ENCODE measurements around the gene TUBG2. TPM values are rescaled to one million over a fixed set of nuclear protein-coding genes. Genes with fewer than 3 reads are reported as not detected.

Gene TUBG2
- total RNA-seq, 1 experiment from 2014 or later = 9.3 TPM

DNA sequence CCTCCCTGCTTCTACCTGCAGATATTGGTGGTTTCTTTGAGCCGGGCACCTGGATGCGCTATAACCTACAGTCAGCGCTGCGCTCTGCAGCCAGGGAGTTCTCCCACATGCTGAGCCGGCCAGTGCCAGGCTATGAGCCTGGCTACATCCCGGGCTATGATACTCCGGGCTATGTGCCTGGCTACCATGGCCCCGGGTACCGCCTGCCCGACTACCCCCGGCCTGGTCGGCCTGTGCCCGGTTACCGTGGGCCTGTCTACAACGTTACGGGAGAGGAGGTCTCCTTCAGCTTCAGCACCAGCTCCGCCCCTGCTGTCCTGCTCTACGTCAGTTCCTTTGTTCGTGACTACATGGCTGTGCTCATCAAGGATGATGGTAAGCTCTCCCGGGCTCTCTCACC is 36.4 kb downstream of the TUBG2 start:
- DNase-seq (ENCODE audit: low read depth) = no peak

GRCh38 chr17:42697108-42697811 is 38.2 kb downstream of the TUBG2 start:
- DNase-seq (ENCODE audit: low read depth) = no peak

GRCh38 chr17:42698736-42699414 is 39.8 kb downstream of the TUBG2 start:
- peak; percentile 67 for DNase-seq (ENCODE audit: low read depth)

GRCh38 chr17:42699415-42699740 is 40.3 kb downstream of the TUBG2 start:
- no peak for DNase-seq (ENCODE audit: low read depth)

DNA sequence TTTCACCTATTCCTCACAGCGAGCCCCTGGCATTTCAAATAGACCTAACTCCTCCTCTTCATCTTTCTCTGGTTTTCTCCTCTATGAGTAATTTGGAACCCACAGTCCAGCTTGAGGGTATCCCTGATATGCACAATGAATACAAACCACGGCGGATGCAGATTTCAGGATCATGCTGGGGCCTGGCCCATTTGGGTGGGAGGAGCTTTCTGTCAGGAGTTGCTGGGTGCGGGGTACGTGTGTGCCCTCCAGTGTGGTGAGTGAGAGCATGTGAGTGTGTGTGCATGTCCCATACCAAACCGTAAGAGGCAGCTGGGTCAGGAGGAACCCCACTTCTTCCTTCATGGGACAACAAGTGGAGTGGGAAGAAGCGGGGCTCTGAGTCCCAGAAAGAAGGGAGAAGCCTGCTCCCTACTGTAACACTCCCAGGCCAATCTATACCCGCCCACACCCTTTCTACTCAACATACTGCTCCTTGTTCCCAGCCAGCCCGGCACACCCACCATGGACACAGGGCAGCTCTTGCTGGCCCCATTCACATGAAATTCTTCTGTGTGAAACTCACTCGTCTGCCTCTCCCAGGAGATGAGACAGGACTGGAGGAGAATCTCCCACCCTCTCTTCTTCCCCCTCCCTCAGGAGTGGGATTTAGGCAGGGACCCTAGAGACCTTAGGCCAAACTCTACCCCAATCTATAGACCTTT is 41.7 kb downstream of the TUBG2 start:
- DNase-seq (ENCODE audit: low read depth) = no peak

DNA sequence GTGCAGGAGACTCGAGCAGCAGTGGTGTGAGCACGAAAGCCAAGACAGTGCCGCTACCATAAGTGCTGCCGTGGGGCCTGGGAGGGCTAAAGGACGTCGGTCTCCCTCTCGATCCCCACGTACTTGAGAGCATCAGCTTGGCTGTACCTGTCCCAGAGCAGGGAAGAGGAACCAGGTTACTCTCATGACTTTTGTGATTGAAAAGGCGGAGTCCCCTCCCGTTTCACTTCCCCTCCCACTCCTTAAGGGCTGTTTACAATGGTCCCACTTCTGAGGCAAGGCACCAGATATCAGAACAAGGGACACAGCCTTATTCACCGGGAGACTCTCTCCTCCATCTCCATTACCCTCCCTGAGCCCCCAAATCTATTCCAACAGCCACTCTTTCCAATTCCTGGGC is 43.4 kb downstream of the TUBG2 start:
- no peak for DNase-seq (ENCODE audit: low read depth)

DNA sequence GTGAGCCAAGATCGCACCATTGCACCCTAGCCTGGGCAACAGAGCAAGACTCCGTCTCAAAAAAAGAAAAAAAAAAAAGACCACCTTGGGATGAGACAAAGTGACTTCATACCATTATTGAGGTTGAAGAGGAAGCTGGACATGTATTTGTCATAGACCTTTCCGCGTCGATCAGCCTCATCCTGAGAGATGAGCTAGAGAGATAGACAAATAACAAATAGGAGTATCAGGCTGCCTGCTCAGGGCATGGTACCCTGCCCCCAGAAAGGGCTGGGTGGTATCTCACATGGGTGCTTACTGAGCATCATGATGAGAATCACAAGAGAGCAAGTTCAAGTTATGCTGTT is 45.4 kb downstream of the TUBG2 start:
- no peak for DNase-seq (ENCODE audit: low read depth)

- no peak for DNase-seq (ENCODE audit: low read depth)
Measured at GRCh38 chr17:42704837-42705494, 45.9 kb downstream of the TUBG2 start.

- DNase-seq (ENCODE audit: low read depth) = no peak
Measured at GRCh38 chr17:42706732-42707131, 47.6 kb downstream of the TUBG2 start.

DNA sequence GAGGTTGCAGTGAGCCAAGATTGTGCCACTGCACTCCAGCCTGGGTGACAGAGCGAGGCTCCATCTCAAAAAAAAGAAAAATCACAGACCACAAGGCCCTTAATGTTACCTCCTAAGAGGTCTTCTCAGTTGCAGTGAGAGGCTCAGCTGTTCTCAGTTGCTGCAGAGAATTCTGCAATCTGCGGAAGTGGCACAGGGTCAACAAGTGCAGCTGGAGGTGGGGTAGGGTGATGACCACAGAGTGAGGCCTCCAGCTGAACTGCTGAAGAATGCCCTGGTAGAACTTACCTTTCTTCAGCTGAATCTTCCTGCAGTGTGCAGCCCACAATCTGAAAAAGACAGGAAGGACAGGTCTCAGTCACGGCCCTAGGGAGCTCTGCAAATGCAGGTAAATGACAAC is 49.5 kb downstream of the TUBG2 start:
- no peak for DNase-seq (ENCODE audit: low read depth)

- DNase-seq (ENCODE audit: low read depth) = no peak
Measured at GRCh38 chr17:42709561-42709960, 50.5 kb downstream of the TUBG2 start.

Small RNA genes lying within 50 kb of the gene (small RNA-seq; reads per million reads assigned to genes)
- gene MIR6780A = not detected

Other genes starting within 250 kb of the TUBG2 start
- 232 and 236 TPM in 2 replicates for gene CAVIN1, start 236.0 kb upstream of the TUBG2 start, total RNA-seq (2014; rRNA removed; shearing (Covaris generic))
- 11.8 and 14.8 TPM in 2 replicates for gene ATP6V0A1, start 200.4 kb upstream of the TUBG2 start, total RNA-seq (2014; rRNA removed; shearing (Covaris generic))
- 22.7 and 30.6 TPM in 2 replicates for gene NAGLU, start 123.0 kb upstream of the TUBG2 start, total RNA-seq (2014; rRNA removed; shearing (Covaris generic))
- gene HSD17B1, start 106.4 kb upstream of the TUBG2 start, total RNA-seq (2014; rRNA removed; shearing (Covaris generic)) = 0.40 and 0.59 TPM in 2 replicates
- 51.7 and 56.2 TPM in 2 replicates for gene COASY, start 97.1 kb upstream of the TUBG2 start, total RNA-seq (2014; rRNA removed; shearing (Covaris generic))
- 29.3 and 37.8 TPM in 2 replicates for gene MLX, start 92.2 kb upstream of the TUBG2 start, total RNA-seq (2014; rRNA removed; shearing (Covaris generic))
- gene PSMC3IP, start 81.6 kb upstream of the TUBG2 start, total RNA-seq (2014; rRNA removed; shearing (Covaris generic)) = 47.8 and 50.2 TPM in 2 replicates
- 30.9 and 34.0 TPM in 2 replicates for gene RETREG3, start 49.9 kb upstream of the TUBG2 start, total RNA-seq (2014; rRNA removed; shearing (Covaris generic))
- 114 and 165 TPM in 2 replicates for gene TUBG1, start 49.6 kb upstream of the TUBG2 start, total RNA-seq (2014; rRNA removed; shearing (Covaris generic))
- gene PLEKHH3, start 17.7 kb downstream of the TUBG2 start, total RNA-seq (2014; rRNA removed; shearing (Covaris generic)) = 14.7 and 15.7 TPM in 2 replicates
- gene CCR10, start 22.6 kb downstream of the TUBG2 start, total RNA-seq (2014; rRNA removed; shearing (Covaris generic)) = 2.1 and 2.5 TPM in 2 replicates
- 8.6 and 9.9 TPM in 2 replicates for gene CNTNAP1, start 23.2 kb downstream of the TUBG2 start, total RNA-seq (2014; rRNA removed; shearing (Covaris generic))
- 6.1 and 6.3 TPM in 2 replicates for gene EZH1, start 85.8 kb downstream of the TUBG2 start, total RNA-seq (2014; rRNA removed; shearing (Covaris generic))
- 0.40 and 1.4 TPM in 2 replicates for gene RAMP2, start 101.9 kb downstream of the TUBG2 start, total RNA-seq (2014; rRNA removed; shearing (Covaris generic))
- 110 and 122 TPM in 2 replicates for gene VPS25, start 114.2 kb downstream of the TUBG2 start, total RNA-seq (2014; rRNA removed; shearing (Covaris generic))
- gene WNK4, start 121.3 kb downstream of the TUBG2 start, total RNA-seq (2014; rRNA removed; shearing (Covaris generic)) = 5.7 and 8.9 TPM in 2 replicates
- gene COA3, start 139.4 kb downstream of the TUBG2 start, total RNA-seq (2014; rRNA removed; shearing (Covaris generic)) = 65.2 and 97.2 TPM in 2 replicates
- gene CNTD1, start 139.6 kb downstream of the TUBG2 start, total RNA-seq (2014; rRNA removed; shearing (Covaris generic)) = 0.13 and 0.27 TPM in 2 replicates
- 159 and 182 TPM in 2 replicates for gene BECN1, start 165.0 kb downstream of the TUBG2 start, total RNA-seq (2014; rRNA removed; shearing (Covaris generic))
- 146 and 205 TPM in 2 replicates for gene PSME3, start 174.1 kb downstream of the TUBG2 start, total RNA-seq (2014; rRNA removed; shearing (Covaris generic))
- gene AOC2, start 185.3 kb downstream of the TUBG2 start, total RNA-seq (2014; rRNA removed; shearing (Covaris generic)) = 0.95 and 1.4 TPM in 2 replicates
- 0.11 TPM in 1 of 2 replicates, not detected in the other for gene AOC3, start 191.9 kb downstream of the TUBG2 start, total RNA-seq (2014; rRNA removed; shearing (Covaris generic))
- not detected in 2 replicates for gene G6PC1, start 241.5 kb downstream of the TUBG2 start, total RNA-seq (2014; rRNA removed; shearing (Covaris generic))